Stomach smooth muscle (tissue), 2 donors: ENCODE measurements around the gene INO80D.
A peak's percentile ranks its signal among the peaks of the same experiment; 100 is the strongest.

Experiments used
- H3K27ac ChIP-seq: one replicate; pipeline ENCODE4 v1.7.0; 2013; ENCODE audit warnings: mild to moderate bottlenecking, low read length, inconsistent platforms
- H3K27me3 ChIP-seq, 2 donors: one replicate each; pipeline ENCODE4 v1.7.0; 2013; ENCODE audit warnings: low read length in 2 of 2; ENCODE audit not compliant: insufficient read depth in 2 of 2, control insufficient read depth in 1 of 2
- H3K36me3 ChIP-seq, 2 donors: one replicate each; pipeline ENCODE4 v1.7.0; 2013; ENCODE audit warnings: low read length in 2 of 2; ENCODE audit not compliant: control insufficient read depth in 2 of 2, insufficient read depth in 2 of 2
- H3K4me1 ChIP-seq: one replicate; pipeline ENCODE4 v1.7.0; 2013; ENCODE audit warnings: low read length; ENCODE audit not compliant: control insufficient read depth, insufficient read depth
- H3K4me3 ChIP-seq, 2 donors: one replicate each; pipeline ENCODE4 v1.7.0; 2013; ENCODE audit warnings: low read length in 2 of 2
- H3K9ac ChIP-seq, 2 donors: one replicate each; pipeline ENCODE4 v1.7.0; 2013; ENCODE audit warnings: low read length in 2 of 2, mild to moderate bottlenecking in 1 of 2
- H3K9me3 ChIP-seq, 2 donors: one replicate each; pipeline ENCODE4 v1.7.0; 2013; ENCODE audit warnings: low read length in 2 of 2; ENCODE audit not compliant: control insufficient read depth in 2 of 2
- donor health status: healthy.
- donor health status: Pancreatic carcinoma.

Gene INO80D

GRCh38 chr2:205967391-205968075, 118.4 kb downstream of the INO80D start:
- H3K27ac ChIP-seq, result no peak overlapping the region
- H3K9ac ChIP-seq, result no peak overlapping the region
- no peaks in the 10 kb centered on the region for H3K9me3 ChIP-seq
- no peaks in the 10 kb centered on the region for H3K36me3 ChIP-seq
- H3K4me1 ChIP-seq, result no peaks in the 10 kb centered on the region
- H3K27me3 ChIP-seq, result no peaks in the 10 kb centered on the region
- no peak overlapping the region for H3K4me3 ChIP-seq

- no peaks in the 10 kb centered on the region for H3K9me3 ChIP-seq
- H3K27ac ChIP-seq, result no peak overlapping the region
- no peak overlapping the region for H3K9ac ChIP-seq
- no peaks in the 10 kb centered on the region for H3K36me3 ChIP-seq
- no peaks in the 10 kb centered on the region for H3K4me1 ChIP-seq
- H3K4me3 ChIP-seq, result no peak overlapping the region
- no peaks in the 10 kb centered on the region for H3K27me3 ChIP-seq
Observed at GRCh38 chr2:205965707-205966106, 120.3 kb downstream of the INO80D start.

GRCh38 chr2:205964111-205964761, 121.7 kb downstream of the INO80D start:
- Histone ChIP-seq H3K27ac (no peak overlapping the region), H3K36me3 (no peaks in the 10 kb centered on the region), H3K9ac (no peak overlapping the region), H3K4me3 (no peak overlapping the region), H3K9me3 (no peaks in the 10 kb centered on the region), H3K27me3 (no peaks in the 10 kb centered on the region), H3K4me1 (no peaks in the 10 kb centered on the region)

DNA sequence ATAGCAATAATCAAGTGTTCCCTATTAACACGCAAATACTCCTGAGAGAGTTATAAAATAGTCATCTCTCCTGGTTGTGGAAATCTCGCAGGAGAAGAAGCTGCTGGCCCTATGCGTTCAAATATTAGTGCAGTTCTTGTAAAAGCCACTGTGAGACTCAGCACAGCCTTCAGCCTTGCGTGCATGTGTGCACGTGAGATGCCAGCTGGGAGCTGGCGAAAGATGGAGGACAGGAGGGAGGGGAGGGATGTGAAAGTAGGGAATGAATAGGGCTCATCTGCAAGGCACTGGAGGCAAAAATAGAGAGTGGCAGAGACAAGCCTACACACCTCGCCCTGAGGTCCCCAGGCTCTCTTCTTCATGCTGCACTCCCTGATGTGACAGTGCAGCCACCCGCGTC, 126.5 kb downstream of the INO80D start:
- Histone ChIP-seq H3K4me3 (no peak overlapping the region), H3K27me3 (no peaks in the 10 kb centered on the region), H3K4me1 (no peaks in the 10 kb centered on the region), H3K36me3 (no peaks in the 10 kb centered on the region), H3K9me3 (no peaks in the 10 kb centered on the region), H3K9ac (no peak overlapping the region), H3K27ac (no peak overlapping the region)

DNA sequence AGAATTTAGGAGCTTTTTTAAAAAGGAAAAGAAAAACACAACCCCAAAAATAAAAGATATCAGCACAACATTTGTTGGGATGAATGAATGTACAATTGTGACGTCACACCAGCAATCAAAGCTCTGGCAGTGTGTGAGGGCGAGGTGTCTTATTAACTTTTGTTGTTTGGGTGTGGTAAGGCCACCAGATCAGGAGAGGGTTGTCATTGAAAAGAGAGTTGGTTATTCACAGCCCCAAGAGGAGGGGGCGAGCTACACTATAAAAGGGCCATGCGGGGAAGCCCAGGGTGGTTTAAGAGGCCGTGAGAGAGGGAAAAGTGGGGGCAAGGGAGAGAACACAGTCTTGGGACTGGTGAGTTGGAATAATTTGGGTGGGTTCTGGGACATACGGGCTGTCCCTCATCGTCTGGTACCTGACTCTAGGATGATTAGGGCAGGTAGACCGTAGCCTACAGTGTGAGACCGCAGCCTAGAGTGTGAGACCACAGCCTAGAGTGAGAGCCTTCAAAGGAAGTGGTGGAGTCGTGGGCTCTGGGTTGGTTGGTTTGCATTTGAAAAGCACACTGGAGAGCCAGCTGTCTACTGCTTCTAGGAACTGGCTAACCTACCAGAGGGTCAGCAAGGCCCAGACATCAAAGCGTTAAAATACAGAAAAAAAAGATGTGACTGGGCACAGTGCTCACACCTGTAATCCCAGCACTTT, 128.4 kb downstream of the INO80D start:
- Histone ChIP-seq H3K27ac (no peak overlapping the region), H3K27me3 (no peaks in the 10 kb centered on the region), H3K9ac (no peak overlapping the region), H3K36me3 (no peaks in the 10 kb centered on the region), H3K4me1 (no peaks in the 10 kb centered on the region), H3K4me3 (no peak overlapping the region), H3K9me3 (no peaks in the 10 kb centered on the region)

DNA sequence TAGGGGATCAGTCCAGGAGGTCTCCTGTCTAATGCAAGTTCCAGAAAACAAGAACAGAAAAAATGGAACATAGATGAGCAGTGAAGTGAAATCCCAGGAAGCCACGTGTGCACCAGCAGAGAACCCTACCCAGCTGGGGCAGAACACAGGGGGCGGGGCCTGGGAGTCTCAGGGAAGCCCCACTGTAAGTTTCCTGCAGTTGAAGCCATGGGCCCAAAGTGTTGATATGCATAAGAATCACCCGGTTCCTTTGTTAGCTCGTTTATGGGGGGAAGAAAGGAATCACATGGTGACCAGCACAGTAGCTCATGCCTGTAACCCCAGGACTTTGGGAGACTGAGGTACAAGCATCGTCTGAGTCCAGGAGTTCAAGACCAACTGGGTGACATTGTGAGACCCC, 131.3 kb downstream of the INO80D start:
- no peak overlapping the region for H3K4me3 ChIP-seq
- no peaks in the 10 kb centered on the region for H3K27me3 ChIP-seq
- H3K9me3 ChIP-seq, result no peaks in the 10 kb centered on the region
- no peaks in the 10 kb centered on the region for H3K36me3 ChIP-seq
- no peak overlapping the region for H3K9ac ChIP-seq
- no peak overlapping the region for H3K27ac ChIP-seq
- no peaks in the 10 kb centered on the region for H3K4me1 ChIP-seq

GRCh38 chr2:205952282-205952681, 133.7 kb downstream of the INO80D start:
- H3K9ac ChIP-seq, result no peak overlapping the region
- H3K9me3 ChIP-seq, result no peaks in the 10 kb centered on the region
- no peak overlapping the region for H3K4me3 ChIP-seq
- peaks cover under 1% of the 10 kb centered on the region for H3K4me1 ChIP-seq
- H3K36me3 ChIP-seq, result no peaks in the 10 kb centered on the region
- no peak overlapping the region for H3K27ac ChIP-seq
- no peaks in the 10 kb centered on the region for H3K27me3 ChIP-seq

GRCh38 chr2:205948883-205949282, 137.1 kb downstream of the INO80D start:
- Histone ChIP-seq H3K4me3 (no peak overlapping the region), H3K4me1 (peaks cover 4% of the 10 kb centered on the region), H3K9me3 (no peaks in the 10 kb centered on the region), H3K27me3 (no peaks in the 10 kb centered on the region), H3K36me3 (no peaks in the 10 kb centered on the region), H3K9ac (no peak overlapping the region), H3K27ac (no peak overlapping the region)

- H3K4me3 ChIP-seq, result no peak overlapping the region
- no peak overlapping the region for H3K9ac ChIP-seq
- H3K9me3 ChIP-seq, result no peaks in the 10 kb centered on the region
- H3K4me1 ChIP-seq, result peaks cover 4% of the 10 kb centered on the region
- no peaks in the 10 kb centered on the region for H3K36me3 ChIP-seq
- H3K27me3 ChIP-seq, result no peaks in the 10 kb centered on the region
- no peak overlapping the region for H3K27ac ChIP-seq
Observed at GRCh38 chr2:205948496-205948837, 137.5 kb downstream of the INO80D start.

DNA sequence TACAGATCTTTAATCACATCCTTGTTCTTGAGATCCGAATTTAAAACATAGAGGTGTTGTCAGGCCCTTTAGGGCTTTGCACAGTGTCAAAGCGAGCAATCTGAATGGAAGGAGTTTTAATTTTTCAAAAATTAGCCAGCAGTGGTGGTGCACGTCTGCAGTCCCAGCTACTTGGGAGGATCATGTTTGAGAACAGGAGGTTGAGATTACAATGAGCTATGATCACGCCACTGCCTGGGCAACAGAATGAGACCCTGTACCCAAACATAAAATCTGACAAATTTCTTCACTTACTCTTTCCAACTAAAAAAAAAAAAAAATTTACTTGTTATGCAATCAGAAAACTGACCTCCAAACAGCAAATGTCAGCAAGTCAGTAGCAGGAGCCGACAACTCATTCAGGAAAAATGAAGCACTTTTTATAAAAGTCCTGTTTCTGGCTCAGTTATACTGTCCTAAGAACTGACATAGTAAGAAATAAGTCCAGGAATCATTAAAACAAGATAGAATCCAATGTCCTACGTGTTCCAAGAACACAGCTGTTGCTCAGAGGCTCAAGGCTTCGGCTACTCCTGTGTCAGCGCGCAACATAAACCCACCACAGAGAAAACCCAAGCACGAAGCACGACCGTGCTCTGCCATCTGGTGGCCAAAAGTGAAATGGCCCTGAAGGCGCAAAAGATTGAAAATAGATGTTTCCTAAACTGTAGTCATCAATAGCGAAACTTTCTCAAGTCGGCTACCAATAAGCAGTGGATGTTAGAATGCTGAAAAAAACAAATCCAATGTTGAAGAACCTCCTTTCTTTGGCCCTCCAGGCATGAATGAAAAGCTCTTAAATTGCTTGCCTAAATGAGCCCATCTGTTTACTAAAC, 138.1 kb downstream of the INO80D start:
- Histone ChIP-seq H3K27ac (no peak overlapping the region), H3K4me1 (peaks cover 4% of the 10 kb centered on the region), H3K4me3 (peak overlapping the region; percentile 10 to 56), H3K9me3 (no peaks in the 10 kb centered on the region), H3K9ac (peak overlapping the region; percentile 1 to 45), H3K36me3 (no peaks in the 10 kb centered on the region), H3K27me3 (no peaks in the 10 kb centered on the region)
